ENCODE results near the gene GNAI3. TPM values are rescaled to one million over a fixed set of nuclear protein-coding genes. Genes with fewer than 3 reads are reported as not detected.
A peak's percentile ranks its signal among the peaks of the same experiment; 100 is the strongest.

GNAI3 gene
- total and polyA plus RNA-seq, 2 of the 13 experiments (the other 11 are each of a cell fraction or from before 2014, with no cell fraction given) = 4.3 to 9.0 TPM

GRCh38 chr1:109532365-109533136 lies 15.9 kb upstream of the GNAI3 start (continued):
- TF ChIP-seq ARID3A (IDR thresholded peaks at IDR 0.05; ENCODE audit: low read depth, low read length) (no peak), ZNF614 (CRISPR knock-in tag; IDR thresholded peaks at IDR 0.05; ENCODE audit: borderline replicate concordance) (0 out of 2 replicates have a peak, but pooled peaks have one; percentile 30), ZNF883 (CRISPR knock-in tag; IDR thresholded peaks at IDR 0.05; ENCODE audit: not compliant biosample characterization) (no peak), ZBED4 (CRISPR knock-in tag; IDR thresholded peaks at IDR 0.05; ENCODE audit: borderline replicate concordance) (no peak), YY1 (IDR thresholded peaks at IDR 0.05; ENCODE audit: insufficient read depth, insufficient replicate concordance, low read depth, low read length) (peak; percentile 44), ZFP36 (IDR thresholded peaks at IDR 0.05; ENCODE audit: borderline replicate concordance, low read depth, low read length, partially characterized antibody) (no peak), NR2F6 (IDR thresholded peaks at IDR 0.05) (no peak), NR2F6 (CRISPR knock-in tag; IDR thresholded peaks at IDR 0.05) (0 out of 2 replicates have a peak, but pooled peaks have one; percentile 8), HMGXB4 (CRISPR knock-in tag; IDR thresholded peaks at IDR 0.05; ENCODE audit: borderline replicate concordance in 1 of 2, low read depth in 1 of 2) (peak; percentile 19 to 67; a peak in 3 of 4 replicates), ZNF556 (CRISPR knock-in tag; IDR thresholded peaks at IDR 0.05; ENCODE audit: borderline replicate concordance) (0 out of 2 replicates have a peak, but pooled peaks have one; percentile 36), NCOA2 (CRISPR knock-in tag; IDR thresholded peaks at IDR 0.05) (no peak), ZNF746 (CRISPR knock-in tag; IDR thresholded peaks at IDR 0.05) (no peak), ZFX (CRISPR knock-in tag; IDR thresholded peaks at IDR 0.05; ENCODE audit: low read depth) (0 out of 2 replicates have a peak, but pooled peaks have one; percentile 40), ZBTB34 (CRISPR knock-in tag; IDR thresholded peaks at IDR 0.05) (no peak), ZNF740 (CRISPR knock-in tag; IDR thresholded peaks at IDR 0.05) (no peak), GMEB1 (CRISPR knock-in tag; IDR thresholded peaks at IDR 0.05; ENCODE audit: borderline replicate concordance) (peak; percentile 21; the same call in 1 of the 2 replicates)
